Measurements from ENCODE around the gene ANKK1. TPM values are rescaled to one million over a fixed set of nuclear protein-coding genes. Genes with fewer than 3 reads are reported as not detected.

ANKK1 gene
- polyA plus RNA-seq, 3 donors: 0.07 to 0.09 TPM; not detected in 1

DNA sequence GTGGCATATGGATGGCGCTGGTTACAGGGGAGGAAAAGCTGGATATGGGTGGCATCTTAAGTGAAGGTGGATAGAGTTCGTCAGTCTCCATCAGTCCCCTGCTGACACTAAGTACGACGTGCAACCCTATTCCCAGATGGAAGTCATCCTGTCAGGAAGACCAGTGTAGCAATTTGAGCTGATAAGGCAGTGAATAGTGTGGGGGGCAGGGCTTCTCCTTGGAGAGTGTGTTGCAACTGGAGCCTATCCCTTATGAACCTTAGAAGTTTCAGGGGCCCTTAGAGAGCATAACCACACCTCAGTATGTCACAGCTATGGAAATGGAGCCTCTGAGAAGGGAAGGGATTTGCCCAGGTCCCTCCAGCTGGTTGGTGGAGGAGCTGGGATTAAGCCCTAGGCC, 36.1 kb upstream of the ANKK1 start:
- no peak overlapping the region for H3K4me2 ChIP-seq (replicated peaks; ENCODE audit: extremely low read depth, low read length, poor library complexity, severe bottlenecking)
- no peaks in the 10 kb centered on the region for H3K27me3 ChIP-seq (ENCODE audit: control insufficient read depth in 2 of 2, insufficient read depth in 2 of 2, low read length in 2 of 2)
- Mint-ChIP-seq H3K4me1 (no peaks in the 10 kb centered on the region), H3K27ac (no peak overlapping the region), H3K27me3 (ENCODE audit: low read depth in 3 of 3) (peaks cover 0 to 1% (median 0%) of the 10 kb centered on the region in 3 donors), H3K9me3 (peaks cover 2 to 18% (median 10%) of the 10 kb centered on the region in 7 donors), H3K4me3 (no peak overlapping the region), H3K36me3 (peaks cover 3 to 15% of the 10 kb centered on the region in 2 donors)
- no peak overlapping the region for H3K27ac ChIP-seq (ENCODE audit: low read depth in 1 of 2, low read length in 2 of 2)
- H3K9ac ChIP-seq (ENCODE audit: insufficient read depth, low read length, poor library complexity, severe bottlenecking): no peak overlapping the region
- H3K4me1 ChIP-seq (ENCODE audit: control insufficient read depth in 1 of 2, insufficient read depth in 2 of 2, low read length in 2 of 2): no peaks in the 10 kb centered on the region
- H3K79me2 ChIP-seq (ENCODE audit: insufficient read depth, low read length): no peaks in the 10 kb centered on the region
- TF ChIP-seq, protein P1, sequence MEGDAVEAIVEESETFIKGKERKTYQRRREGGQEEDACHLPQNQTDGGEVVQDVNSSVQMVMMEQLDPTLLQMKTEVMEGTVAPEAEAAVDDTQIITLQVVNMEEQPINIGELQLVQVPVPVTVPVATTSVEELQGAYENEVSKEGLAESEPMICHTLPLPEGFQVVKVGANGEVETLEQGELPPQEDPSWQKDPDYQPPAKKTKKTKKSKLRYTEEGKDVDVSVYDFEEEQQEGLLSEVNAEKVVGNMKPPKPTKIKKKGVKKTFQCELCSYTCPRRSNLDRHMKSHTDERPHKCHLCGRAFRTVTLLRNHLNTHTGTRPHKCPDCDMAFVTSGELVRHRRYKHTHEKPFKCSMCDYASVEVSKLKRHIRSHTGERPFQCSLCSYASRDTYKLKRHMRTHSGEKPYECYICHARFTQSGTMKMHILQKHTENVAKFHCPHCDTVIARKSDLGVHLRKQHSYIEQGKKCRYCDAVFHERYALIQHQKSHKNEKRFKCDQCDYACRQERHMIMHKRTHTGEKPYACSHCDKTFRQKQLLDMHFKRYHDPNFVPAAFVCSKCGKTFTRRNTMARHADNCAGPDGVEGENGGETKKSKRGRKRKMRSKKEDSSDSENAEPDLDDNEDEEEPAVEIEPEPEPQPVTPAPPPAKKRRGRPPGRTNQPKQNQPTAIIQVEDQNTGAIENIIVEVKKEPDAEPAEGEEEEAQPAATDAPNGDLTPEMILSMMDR (IDR thresholded peaks at IDR 0.05): no peak
- H3K9me3 ChIP-seq (replicated peaks in 1 of 2; ENCODE audit: control insufficient read depth in 1 of 2, insufficient read depth in 1 of 2, low read length in 2 of 2): peaks cover 4 to 7% of the 10 kb centered on the region in 2 donors
- H2AFZ ChIP-seq (ENCODE audit: insufficient read depth, low read depth, low read length, poor library complexity, severe bottlenecking): no peak overlapping the region
- H3K36me3 ChIP-seq (replicated peaks in 1 of 2; ENCODE audit: control insufficient read depth in 1 of 2, insufficient read depth in 2 of 2, low read length in 2 of 2): no peaks in the 10 kb centered on the region
- no peak overlapping the region for H3K4me3 ChIP-seq (replicated peaks in 1 of 3; ENCODE audit: low read depth in 2 of 3, low read length in 3 of 3)
- whole genome bisulfite sequencing (ENCODE audit: insufficient coverage): no CpG with 5 or more reads among the region's 4 CpGs
- DNase-seq: no peak
- no peaks in the 10 kb centered on the region for H4K20me1 ChIP-seq (ENCODE audit: insufficient read depth, low read length)
- intact Hi-C loops (cut with micrococcal nuclease): no loop called here

DNA sequence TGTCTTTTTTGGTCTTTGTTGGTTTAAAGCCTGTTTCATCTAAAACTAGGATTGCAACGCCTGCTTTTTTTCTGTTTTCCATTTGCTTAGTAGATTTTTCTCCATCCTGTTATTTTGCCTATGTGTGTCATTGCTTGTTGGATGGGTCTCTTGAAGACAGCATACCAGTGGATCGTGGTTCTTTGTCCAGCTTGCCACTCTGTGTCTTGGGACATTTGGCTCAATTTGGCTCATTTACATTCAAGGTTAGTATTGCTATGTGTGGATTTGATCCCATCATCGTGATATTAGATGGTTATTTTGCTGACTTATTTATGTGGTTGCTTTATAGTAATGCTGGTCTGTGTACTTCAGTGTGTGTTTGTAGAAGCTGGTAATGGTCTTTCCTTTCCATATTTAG, 31.4 kb upstream of the ANKK1 start:
- Histone ChIP-seq H2AFZ (ENCODE audit: insufficient read depth, low read depth, low read length, poor library complexity, severe bottlenecking) (no peak overlapping the region), H3K36me3 (replicated peaks in 1 of 2; ENCODE audit: control insufficient read depth in 1 of 2, insufficient read depth in 2 of 2, low read length in 2 of 2) (no peaks in the 10 kb centered on the region), H4K20me1 (ENCODE audit: insufficient read depth, low read length) (no peaks in the 10 kb centered on the region), H3K9ac (ENCODE audit: insufficient read depth, low read length, poor library complexity, severe bottlenecking) (no peak overlapping the region), H3K27ac (ENCODE audit: low read depth in 1 of 2, low read length in 2 of 2) (no peak overlapping the region), H3K4me1 (ENCODE audit: control insufficient read depth in 1 of 2, insufficient read depth in 2 of 2, low read length in 2 of 2) (no peaks in the 10 kb centered on the region), H3K27me3 (ENCODE audit: control insufficient read depth in 2 of 2, insufficient read depth in 2 of 2, low read length in 2 of 2) (no peaks in the 10 kb centered on the region), H3K9me3 (replicated peaks in 1 of 2; ENCODE audit: control insufficient read depth in 1 of 2, insufficient read depth in 1 of 2, low read length in 2 of 2) (peaks cover 4 to 14% of the 10 kb centered on the region in 2 donors), H3K4me3 (replicated peaks in 1 of 3; ENCODE audit: low read depth in 2 of 3, low read length in 3 of 3) (no peak overlapping the region), H3K4me2 (replicated peaks; ENCODE audit: extremely low read depth, low read length, poor library complexity, severe bottlenecking) (no peak overlapping the region), H3K79me2 (ENCODE audit: insufficient read depth, low read length) (no peaks in the 10 kb centered on the region)
- H3K4me1 Mint-ChIP-seq: no peaks in the 10 kb centered on the region
- DNase-seq: no peak
- peaks cover 9 to 32% (median 21%) of the 10 kb centered on the region in 7 donors for H3K9me3 Mint-ChIP-seq
- no peaks in the 10 kb centered on the region for H3K27me3 Mint-ChIP-seq (ENCODE audit: low read depth in 3 of 3)
- WGBS (ENCODE audit: insufficient coverage): 100% methylated on average over 1 of the region's 3 CpGs
- no peak overlapping the region for H3K4me3 Mint-ChIP-seq
- TF ChIP-seq, protein P1 (IDR thresholded peaks at IDR 0.05): no peak
- intact Hi-C loops (cut with micrococcal nuclease): no loop called here
- H3K27ac Mint-ChIP-seq: no peak overlapping the region
- peaks cover 21% of the 10 kb centered on the region in 2 donors for H3K36me3 Mint-ChIP-seq

All from CD14-positive monocyte (primary cell).